Loucy (cell line): Measurements from ENCODE around the gene CDH13.

Source experiments
- CTCF ChIP-seq: fragments of 200-600 bp; sonication (generic); conservative IDR thresholded peaks from 2 replicates; pipeline ENCODE4 v1.5.1; 2014; ENCODE audit warnings: mild to moderate bottlenecking, antibody characterized with exemption, low read length
- EZH2phosphoT487 ChIP-seq: fragments of 200-600 bp; IDR thresholded peaks from 2 replicates; pipeline ENCODE4 v1.6.1; 2018; ENCODE audit warnings: antibody characterized with exemption, mild to moderate bottlenecking, moderate library complexity, borderline replicate concordance

- no peak for TF ChIP-seq CTCF
- TF ChIP-seq EZH2phosphoT487, result no peak
Measured at GRCh38 chr16:83769397-83770008, 1142.7 kb downstream of the CDH13 start.
